Liver (tissue), 9 donors: Measurements from ENCODE around the gene ELF4. TPM values are rescaled to one million over a fixed set of nuclear protein-coding genes. Genes with fewer than 3 reads are reported as not detected.

Experiments
- DNase-seq: peaks from one replicate; pipeline ENCODE4 v3.0.0-alpha.2; 2017; ENCODE audit warnings: low spot score
- H3K27ac ChIP-seq, 2 donors: one replicate each; pipeline ENCODE4 v1.7.0; 2013; ENCODE audit warnings: inconsistent platforms in 2 of 2, low read length in 2 of 2, control low read depth in 1 of 2, low read depth in 1 of 2, mild to moderate bottlenecking in 1 of 2
- H3K27me3 ChIP-seq, 4 donors: one replicate each; pipeline versions ENCODE4 v1.6.1 to v1.7.0; 2013; ENCODE audit warnings: low read length in 3 of 4, inconsistent platforms in 1 of 4, mild to moderate bottlenecking in 1 of 4, moderate library complexity in 1 of 4; ENCODE audit not compliant: control insufficient read depth in 4 of 4, insufficient read depth in 4 of 4
- H3K36me3 ChIP-seq, 4 donors: one replicate each; pipeline versions ENCODE4 v1.6.1 to v1.7.0; 2013; ENCODE audit warnings: low read length in 3 of 4, mild to moderate bottlenecking in 3 of 4, low read depth in 1 of 4, moderate library complexity in 1 of 4; ENCODE audit not compliant: control insufficient read depth in 4 of 4, insufficient read depth in 3 of 4
- H3K4me1 ChIP-seq, 4 donors: one replicate each; pipeline versions ENCODE4 v1.6.1 to v1.7.0; 2013; ENCODE audit warnings: low read length in 3 of 4, mild to moderate bottlenecking in 3 of 4, moderate library complexity in 1 of 4; ENCODE audit not compliant: control insufficient read depth in 4 of 4, insufficient read depth in 4 of 4
- H3K4me3 ChIP-seq, 3 donors: one replicate each; pipeline versions ENCODE4 v1.6.1 to v1.7.0; 2013; ENCODE audit warnings: low read length in 3 of 3, control low read depth in 1 of 3, low read depth in 1 of 3, mild to moderate bottlenecking in 1 of 3
- H3K9ac ChIP-seq, 2 donors: one replicate each; pipeline ENCODE4 v1.7.0; 2013; ENCODE audit warnings: low read length in 2 of 2, mild to moderate bottlenecking in 2 of 2, moderate library complexity in 2 of 2, control low read depth in 1 of 2, low read depth in 1 of 2
- H3K9me3 ChIP-seq, 4 donors: one replicate each; pipeline versions ENCODE4 v1.6.1 to v1.7.0; 2013; ENCODE audit warnings: low read length in 3 of 4; ENCODE audit not compliant: control insufficient read depth in 4 of 4
- FOXA1 ChIP-seq: IDR thresholded peaks from 2 replicates; pipeline ENCODE4 v1.6.1; 2016; ENCODE audit warnings: antibody characterized with exemption
- FOXA2 ChIP-seq: IDR thresholded peaks from 2 replicates; pipeline ENCODE4 v1.6.1; 2016; ENCODE audit warnings: antibody characterized with exemption
- GABPA ChIP-seq, 2 donors: IDR thresholded peaks in 1 of 2; conservative IDR thresholded peaks in 1 of 2; 2 replicates each; pipeline ENCODE4 v1.6.1; 2016; ENCODE audit warnings: antibody characterized with exemption in 2 of 2, mild to moderate bottlenecking in 1 of 2, moderate library complexity in 1 of 2
- HNF4A ChIP-seq, 2 donors: conservative IDR thresholded peaks; 2 replicates each; pipeline ENCODE4 v1.6.1; 2016; ENCODE audit warnings: antibody characterized with exemption in 2 of 2, mild to moderate bottlenecking in 2 of 2
- HNF4G ChIP-seq: IDR thresholded peaks from 2 replicates; pipeline ENCODE4 v1.6.1; 2016; ENCODE audit warnings: antibody characterized with exemption
- JUND ChIP-seq, 2 donors: IDR thresholded peaks; 2 replicates each; pipeline ENCODE4 v1.6.1; 2016; ENCODE audit warnings: antibody characterized with exemption in 2 of 2
- RAD21 ChIP-seq, 2 donors: IDR thresholded peaks; 2 replicates each; pipeline ENCODE4 v1.6.1; 2016; ENCODE audit warnings: antibody characterized with exemption in 2 of 2, mild to moderate bottlenecking in 2 of 2
- RXRA ChIP-seq, 2 donors: IDR thresholded peaks; 2 replicates each; pipeline ENCODE4 v1.6.1; 2017 to 2018; ENCODE audit warnings: antibody characterized with exemption in 2 of 2, mild to moderate bottlenecking in 1 of 2
- YY1 ChIP-seq: IDR thresholded peaks from 2 replicates; pipeline ENCODE4 v1.6.1; 2016; ENCODE audit warnings: antibody characterized with exemption, mild to moderate bottlenecking
- WGBS: extraction: QIAGEN DNeasy Blood & Tissue Kit; methylation state at CpG from one replicate; pipeline ENCODE4 v1.1.7; 2013; 5-methylcytosine and 5-hydroxymethylcytosine counted together
- polyA plus RNA-seq, 2 donors: library from polyadenylated mRNA; stranded (reverse) in 1 of 2; unstranded in 1 of 2; fragments of 200-250 nt in 1 of 2; fragments of >200 nt in 1 of 2; fragmentation: Nextera tagmentation in 1 of 2; extraction: Ambion mirVana in 1 of 2; gene quantifications; one replicate each; pipeline versions ENCODE4 v1.2.1 to v1.2.3, GENCODE V29; 2013 to 2015
- total RNA-seq, 2 donors: library from RNA; depleted of rRNA; stranded (reverse); fragments of >200 nt; gene quantifications; one replicate each; pipeline ENCODE4 v1.2.3, GENCODE V29; 2014
- TF ChIP-seq, protein P1 (sequence below): IDR thresholded peaks from 2 replicates; pipeline ENCODE4 v1.6.1; 2016; ENCODE audit warnings: antibody characterized with exemption, mild to moderate bottlenecking
- TF ChIP-seq, protein P2 (sequence below): IDR thresholded peaks from 2 replicates; pipeline ENCODE4 v1.6.1; 2016; ENCODE audit warnings: antibody characterized with exemption
- TF ChIP-seq, protein P3 (sequence below): IDR thresholded peaks from 2 replicates; pipeline ENCODE4 v1.6.1; 2016; ENCODE audit warnings: antibody characterized with exemption
- donor health status: healthy.
- donor health status: healthy.
- donor health status: healthy.
- donor health status: healthy.
- donor health status: healthy.

Gene ELF4
- total and polyA plus RNA-seq, 4 donors: 0.35 to 4.7 (median 1.5) TPM

DNA sequence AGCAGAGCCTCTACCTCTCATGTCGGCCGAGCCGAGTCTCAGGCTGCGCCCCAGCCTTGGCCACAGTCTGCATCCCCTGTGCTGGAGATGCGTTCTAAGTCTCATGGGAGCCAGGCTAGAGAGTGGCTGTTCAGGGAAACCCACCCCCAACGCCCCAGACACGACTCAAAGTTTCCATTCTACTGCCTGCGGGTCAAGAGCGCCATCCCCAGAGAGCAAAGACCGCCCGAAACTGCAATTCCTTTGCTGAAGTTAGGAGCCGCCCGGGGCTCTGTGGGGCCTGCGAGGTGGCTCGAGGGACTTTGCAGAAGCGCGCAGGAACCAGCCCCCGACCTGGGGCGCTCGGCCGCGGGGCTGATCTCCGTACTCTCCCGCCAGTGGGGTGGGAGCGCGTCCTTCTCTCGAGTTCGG, 10.0 kb upstream of the ELF4 start:
- Histone ChIP-seq H3K9me3 (no peaks in the 10 kb centered on the region), H3K4me3 (peak overlapping the region in 1 of 3 donors; percentile 30), H3K27ac (no peak overlapping the region), H3K36me3 (peaks cover 0 to 2% (median 0%) of the 10 kb centered on the region in 4 donors), H3K4me1 (peaks cover 0 to 4% (median 0%) of the 10 kb centered on the region in 4 donors), H3K27me3 (no peaks in the 10 kb centered on the region), H3K9ac (no peak overlapping the region)
- no peak for DNase-seq
- 22% methylated on average over 28 of the region's 28 CpGs for WGBS
- TF ChIP-seq, protein P1, sequence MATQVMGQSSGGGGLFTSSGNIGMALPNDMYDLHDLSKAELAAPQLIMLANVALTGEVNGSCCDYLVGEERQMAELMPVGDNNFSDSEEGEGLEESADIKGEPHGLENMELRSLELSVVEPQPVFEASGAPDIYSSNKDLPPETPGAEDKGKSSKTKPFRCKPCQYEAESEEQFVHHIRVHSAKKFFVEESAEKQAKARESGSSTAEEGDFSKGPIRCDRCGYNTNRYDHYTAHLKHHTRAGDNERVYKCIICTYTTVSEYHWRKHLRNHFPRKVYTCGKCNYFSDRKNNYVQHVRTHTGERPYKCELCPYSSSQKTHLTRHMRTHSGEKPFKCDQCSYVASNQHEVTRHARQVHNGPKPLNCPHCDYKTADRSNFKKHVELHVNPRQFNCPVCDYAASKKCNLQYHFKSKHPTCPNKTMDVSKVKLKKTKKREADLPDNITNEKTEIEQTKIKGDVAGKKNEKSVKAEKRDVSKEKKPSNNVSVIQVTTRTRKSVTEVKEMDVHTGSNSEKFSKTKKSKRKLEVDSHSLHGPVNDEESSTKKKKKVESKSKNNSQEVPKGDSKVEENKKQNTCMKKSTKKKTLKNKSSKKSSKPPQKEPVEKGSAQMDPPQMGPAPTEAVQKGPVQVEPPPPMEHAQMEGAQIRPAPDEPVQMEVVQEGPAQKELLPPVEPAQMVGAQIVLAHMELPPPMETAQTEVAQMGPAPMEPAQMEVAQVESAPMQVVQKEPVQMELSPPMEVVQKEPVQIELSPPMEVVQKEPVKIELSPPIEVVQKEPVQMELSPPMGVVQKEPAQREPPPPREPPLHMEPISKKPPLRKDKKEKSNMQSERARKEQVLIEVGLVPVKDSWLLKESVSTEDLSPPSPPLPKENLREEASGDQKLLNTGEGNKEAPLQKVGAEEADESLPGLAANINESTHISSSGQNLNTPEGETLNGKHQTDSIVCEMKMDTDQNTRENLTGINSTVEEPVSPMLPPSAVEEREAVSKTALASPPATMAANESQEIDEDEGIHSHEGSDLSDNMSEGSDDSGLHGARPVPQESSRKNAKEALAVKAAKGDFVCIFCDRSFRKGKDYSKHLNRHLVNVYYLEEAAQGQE: no peak
- TF ChIP-seq RXRA (IDR thresholded peaks at IDR 0.05) (no peak), FOXA1 (no peak), GABPA (IDR thresholded peaks at IDR 0.05 in 1 of 2, conservative IDR thresholded peaks at IDR 0.05 in 1 of 2) (no peak)

DNA sequence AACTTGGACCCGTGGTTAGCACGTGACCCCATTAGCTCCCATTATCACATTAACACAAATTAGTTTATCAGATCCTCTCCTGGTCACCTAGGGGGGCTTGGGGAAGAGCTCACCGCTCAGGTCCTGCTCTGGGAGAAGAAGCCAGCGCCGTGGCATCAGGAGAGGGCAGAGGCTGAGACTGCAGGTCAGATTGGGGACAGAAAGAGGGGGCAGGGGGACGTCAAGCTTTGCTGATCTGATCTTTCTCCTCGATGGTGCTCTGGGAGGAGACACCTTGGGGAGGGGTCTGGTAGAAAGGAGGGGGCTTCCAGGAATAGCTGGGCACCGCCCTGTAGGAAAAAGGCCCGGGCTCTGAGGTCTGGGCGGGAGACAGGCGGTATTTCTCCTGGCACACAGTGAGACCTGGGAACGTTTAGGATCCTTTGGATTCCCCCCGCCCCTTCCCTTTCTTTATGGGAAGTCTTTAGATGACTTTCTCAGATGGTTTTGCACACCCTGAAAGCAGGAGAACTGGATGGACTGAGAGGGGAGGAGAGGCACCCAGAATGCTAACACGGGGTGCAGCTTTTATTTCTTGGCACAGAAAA, 9.1 kb upstream of the ELF4 start:
- Histone ChIP-seq H3K9me3 (no peaks in the 10 kb centered on the region), H3K36me3 (no peaks in the 10 kb centered on the region), H3K9ac (no peak overlapping the region), H3K4me1 (peaks cover 0 to 4% (median 0%) of the 10 kb centered on the region in 4 donors), H3K27ac (no peak overlapping the region), H3K4me3 (no peak overlapping the region), H3K27me3 (no peaks in the 10 kb centered on the region)
- no peak for DNase-seq
- WGBS: 63% methylated on average over 14 of the region's 14 CpGs
- TF ChIP-seq RXRA (IDR thresholded peaks at IDR 0.05): no peak
- TF ChIP-seq, protein P2, sequence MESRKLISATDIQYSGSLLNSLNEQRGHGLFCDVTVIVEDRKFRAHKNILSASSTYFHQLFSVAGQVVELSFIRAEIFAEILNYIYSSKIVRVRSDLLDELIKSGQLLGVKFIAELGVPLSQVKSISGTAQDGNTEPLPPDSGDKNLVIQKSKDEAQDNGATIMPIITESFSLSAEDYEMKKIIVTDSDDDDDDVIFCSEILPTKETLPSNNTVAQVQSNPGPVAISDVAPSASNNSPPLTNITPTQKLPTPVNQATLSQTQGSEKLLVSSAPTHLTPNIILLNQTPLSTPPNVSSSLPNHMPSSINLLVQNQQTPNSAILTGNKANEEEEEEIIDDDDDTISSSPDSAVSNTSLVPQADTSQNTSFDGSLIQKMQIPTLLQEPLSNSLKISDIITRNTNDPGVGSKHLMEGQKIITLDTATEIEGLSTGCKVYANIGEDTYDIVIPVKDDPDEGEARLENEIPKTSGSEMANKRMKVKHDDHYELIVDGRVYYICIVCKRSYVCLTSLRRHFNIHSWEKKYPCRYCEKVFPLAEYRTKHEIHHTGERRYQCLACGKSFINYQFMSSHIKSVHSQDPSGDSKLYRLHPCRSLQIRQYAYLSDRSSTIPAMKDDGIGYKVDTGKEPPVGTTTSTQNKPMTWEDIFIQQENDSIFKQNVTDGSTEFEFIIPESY: no peak
- TF ChIP-seq FOXA2: no peak
- TF ChIP-seq HNF4A (conservative IDR thresholded peaks at IDR 0.05): no peak
- TF ChIP-seq GABPA (IDR thresholded peaks at IDR 0.05 in 1 of 2, conservative IDR thresholded peaks at IDR 0.05 in 1 of 2): no peak
- TF ChIP-seq JUND (IDR thresholded peaks at IDR 0.05): no peak
- TF ChIP-seq RAD21 (IDR thresholded peaks at IDR 0.05): no peak
- no peak for TF ChIP-seq HNF4G
- no peak for TF ChIP-seq YY1
- no peak for TF ChIP-seq FOXA1
- TF ChIP-seq, protein P3, sequence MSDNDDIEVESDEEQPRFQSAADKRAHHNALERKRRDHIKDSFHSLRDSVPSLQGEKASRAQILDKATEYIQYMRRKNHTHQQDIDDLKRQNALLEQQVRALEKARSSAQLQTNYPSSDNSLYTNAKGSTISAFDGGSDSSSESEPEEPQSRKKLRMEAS: no peak
